HG02943 (cell line): Measurements from ENCODE around the gene RAB40C.

ENCODE experiments used
- ATAC-seq: cut with Tn5 transposase; IDR thresholded peaks from one replicate; pipeline ENCODE4 v1.9.1; 2021; ENCODE audit warnings: mild to moderate bottlenecking, low read depth, moderate library complexity; ENCODE audit not compliant: unreplicated experiment

The RAB40C gene

GRCh38 chr16:610513-611381, 20.9 kb downstream of the RAB40C start:
- no peak for ATAC-seq

GRCh38 chr16:615122-615521, 25.3 kb downstream of the RAB40C start:
- no peak for ATAC-seq

- ATAC-seq = no peak
These were observed 27.1 kb downstream of the RAB40C start for GRCh38 chr16:616733-617586.

- no peak for ATAC-seq
These were observed 28.0 kb downstream of the RAB40C start for GRCh38 chr16:617855-618254.

DNA sequence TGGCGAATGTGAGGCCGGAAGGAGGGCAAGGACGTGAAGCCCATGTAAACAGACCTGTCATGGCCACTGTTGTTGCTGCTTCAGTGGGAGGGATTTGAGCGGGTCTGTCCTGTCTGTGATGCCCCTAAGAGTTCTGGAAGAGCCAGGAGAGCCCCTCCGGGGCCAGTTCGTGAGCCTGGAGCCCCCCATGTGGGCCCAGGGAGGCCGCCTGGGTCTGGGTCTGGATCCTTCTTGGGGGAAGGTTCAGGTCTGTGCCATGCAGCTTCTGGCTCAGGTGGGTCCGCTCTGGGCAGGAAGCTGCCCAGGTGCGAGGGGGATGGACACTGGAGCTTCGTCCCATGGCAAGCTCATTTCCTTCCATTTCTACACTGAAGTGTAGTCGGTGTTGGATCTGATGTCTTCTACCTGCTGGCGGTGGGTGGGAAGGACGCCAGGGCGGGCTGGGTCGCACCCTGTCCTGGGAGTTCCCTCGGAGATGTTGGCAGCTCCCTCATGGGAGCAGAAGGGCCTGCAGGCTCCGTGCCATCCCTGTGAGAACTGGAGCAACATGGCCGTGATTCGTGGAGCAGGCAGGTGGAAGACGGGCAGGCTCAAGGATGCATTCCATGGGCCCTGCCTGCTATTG, 29.7 kb downstream of the RAB40C start:
- ATAC-seq = no peak

- no peak for ATAC-seq
These were observed 31.0 kb downstream of the RAB40C start for GRCh38 chr16:620700-621525.

DNA sequence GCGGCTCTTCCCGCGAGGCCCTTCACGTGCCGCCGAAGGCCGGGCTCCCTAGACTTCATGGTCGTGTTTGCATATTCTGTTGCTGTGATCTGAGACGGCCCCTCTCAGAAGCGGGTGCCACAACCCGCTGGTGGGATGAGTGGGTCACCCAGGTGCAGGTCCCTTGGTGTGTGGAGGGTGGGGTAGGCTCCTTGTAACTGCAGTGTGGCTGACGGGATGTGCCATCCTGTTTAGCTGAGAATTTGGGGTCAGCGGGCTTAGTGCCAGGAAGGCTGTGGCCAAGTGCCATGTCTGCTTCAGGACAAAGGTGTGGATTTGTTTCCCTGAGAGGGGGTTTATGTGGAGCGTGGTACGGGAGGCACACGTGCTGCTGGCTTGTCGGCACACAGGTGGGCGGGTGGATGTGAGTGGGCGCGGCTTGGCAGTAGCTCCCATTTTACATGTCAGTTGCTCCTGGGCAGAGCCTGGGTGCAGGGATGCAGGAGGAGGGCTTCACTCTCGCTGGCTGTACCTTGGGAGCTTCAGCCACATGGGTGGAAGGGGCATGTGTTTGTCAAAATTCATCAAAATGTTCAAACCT, 31.8 kb downstream of the RAB40C start:
- no peak for ATAC-seq

- ATAC-seq = no peak
These were observed 33.0 kb downstream of the RAB40C start for GRCh38 chr16:622920-623280.

- no peak for ATAC-seq
These were observed 34.7 kb downstream of the RAB40C start for GRCh38 chr16:624526-625070.

DNA sequence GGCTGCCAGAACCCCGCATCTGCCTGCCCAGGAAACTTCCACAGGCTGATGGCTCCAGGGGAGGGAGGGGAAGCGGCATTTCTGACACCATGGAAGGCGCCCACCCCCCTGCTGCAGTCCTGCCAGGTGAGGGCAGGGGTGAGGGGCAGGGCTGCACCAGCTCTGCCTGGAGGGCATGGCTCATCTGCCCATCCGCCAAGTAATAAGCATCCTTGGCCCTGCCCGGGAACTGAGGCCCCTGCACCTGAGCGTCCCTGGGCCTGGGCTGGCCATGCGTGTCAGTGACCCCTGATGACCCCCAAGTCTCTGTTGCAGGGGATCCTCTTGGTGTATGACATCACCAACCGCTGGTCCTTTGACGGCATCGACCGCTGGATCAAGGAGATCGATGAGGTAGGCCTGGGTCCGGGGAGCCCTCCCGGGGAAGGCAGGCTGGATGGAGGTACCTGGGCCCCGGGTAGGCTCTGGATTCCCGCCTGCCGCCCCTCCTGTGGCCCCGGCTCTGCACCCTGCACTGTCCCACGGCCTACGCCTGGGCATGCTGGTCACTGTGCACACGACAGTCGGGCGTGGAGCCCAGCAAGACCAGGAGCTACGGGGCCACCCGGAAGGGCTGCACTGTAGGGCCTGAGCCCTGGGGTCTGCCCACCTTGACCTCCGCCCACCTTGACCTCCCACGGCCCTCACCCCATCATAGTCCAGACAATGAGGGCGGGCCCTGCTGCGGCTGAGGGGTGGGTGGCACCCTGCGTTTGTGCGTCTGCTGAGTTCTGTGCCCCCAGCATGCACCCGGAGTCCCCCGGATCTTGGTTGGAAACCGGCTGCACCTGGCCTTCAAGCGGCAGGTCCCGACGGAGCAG, 35.5 kb downstream of the RAB40C start:
- ATAC-seq = no peak

DNA sequence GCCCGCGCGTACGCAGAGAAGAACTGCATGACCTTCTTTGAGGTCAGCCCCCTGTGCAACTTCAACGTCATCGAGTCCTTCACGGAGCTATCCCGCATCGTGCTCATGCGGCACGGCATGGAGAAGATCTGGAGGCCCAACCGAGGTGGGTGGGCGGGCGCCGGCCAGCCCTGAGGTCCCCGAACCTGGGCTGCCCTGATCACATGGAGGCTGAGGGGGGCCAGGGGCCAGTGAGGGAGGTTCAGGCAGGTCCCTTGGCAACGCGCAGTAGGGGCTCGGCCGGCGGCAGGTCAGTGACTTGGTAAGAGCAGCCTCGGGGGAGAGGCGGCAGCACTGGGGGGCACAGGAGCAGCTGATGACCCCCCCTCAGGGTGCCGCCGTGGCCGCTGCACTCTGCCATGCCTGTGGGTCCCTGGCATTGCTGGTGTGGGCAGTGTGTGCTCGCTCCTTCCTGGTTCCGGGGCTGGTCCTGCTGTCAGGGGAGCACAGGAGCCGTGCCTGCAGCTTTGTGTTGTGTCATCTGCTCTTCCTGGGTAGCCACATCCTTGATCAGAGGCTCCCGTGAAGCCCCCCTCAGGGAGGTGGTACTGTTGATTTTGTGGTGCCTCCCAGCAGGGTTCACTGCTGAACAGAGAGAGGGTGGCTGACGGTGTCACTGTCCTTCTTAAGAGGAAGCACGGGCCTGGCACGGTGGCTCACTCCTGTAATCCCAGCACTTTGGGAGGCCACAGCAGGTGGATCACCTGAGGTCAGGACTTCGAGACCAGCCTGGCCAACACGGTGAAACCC, 36.3 kb downstream of the RAB40C start:
- no peak for ATAC-seq

DNA sequence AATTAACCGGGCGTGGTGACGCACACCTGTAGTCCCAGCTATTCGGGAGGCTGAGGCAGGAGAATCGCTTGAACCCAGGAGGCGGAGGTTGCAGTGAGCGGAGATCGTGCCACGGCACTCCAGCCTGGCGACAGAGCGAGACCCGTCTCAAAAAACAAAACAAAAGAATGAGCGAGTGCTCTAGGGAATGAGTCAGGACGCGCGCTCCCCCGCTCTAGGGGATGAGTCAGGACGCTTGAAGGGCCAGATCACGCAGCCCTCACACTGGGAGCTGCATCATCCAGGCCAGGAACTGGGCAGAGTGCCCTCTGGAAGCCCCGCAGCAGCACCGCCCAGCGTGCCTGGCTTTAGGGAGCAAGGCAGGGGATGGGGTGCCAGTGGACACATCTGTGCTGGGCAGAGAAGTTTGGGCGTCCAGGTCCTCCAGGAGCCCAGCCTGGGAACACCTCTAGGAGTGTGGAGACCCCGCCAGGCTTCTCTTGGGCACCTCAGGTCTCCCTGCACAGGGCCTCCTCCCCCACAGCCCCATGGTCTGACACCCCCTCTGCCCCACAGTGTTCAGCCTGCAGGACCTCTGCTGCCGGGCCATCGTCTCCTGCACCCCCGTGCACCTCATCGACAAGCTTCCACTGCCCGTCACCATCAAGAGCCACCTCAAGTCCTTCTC, 37.1 kb downstream of the RAB40C start:
- no peak for ATAC-seq

- no peak for ATAC-seq
These were observed 37.8 kb downstream of the RAB40C start for GRCh38 chr16:627454-628239.

GRCh38 chr16:628321-629061, 38.6 kb downstream of the RAB40C start:
- ATAC-seq = no peak

DNA sequence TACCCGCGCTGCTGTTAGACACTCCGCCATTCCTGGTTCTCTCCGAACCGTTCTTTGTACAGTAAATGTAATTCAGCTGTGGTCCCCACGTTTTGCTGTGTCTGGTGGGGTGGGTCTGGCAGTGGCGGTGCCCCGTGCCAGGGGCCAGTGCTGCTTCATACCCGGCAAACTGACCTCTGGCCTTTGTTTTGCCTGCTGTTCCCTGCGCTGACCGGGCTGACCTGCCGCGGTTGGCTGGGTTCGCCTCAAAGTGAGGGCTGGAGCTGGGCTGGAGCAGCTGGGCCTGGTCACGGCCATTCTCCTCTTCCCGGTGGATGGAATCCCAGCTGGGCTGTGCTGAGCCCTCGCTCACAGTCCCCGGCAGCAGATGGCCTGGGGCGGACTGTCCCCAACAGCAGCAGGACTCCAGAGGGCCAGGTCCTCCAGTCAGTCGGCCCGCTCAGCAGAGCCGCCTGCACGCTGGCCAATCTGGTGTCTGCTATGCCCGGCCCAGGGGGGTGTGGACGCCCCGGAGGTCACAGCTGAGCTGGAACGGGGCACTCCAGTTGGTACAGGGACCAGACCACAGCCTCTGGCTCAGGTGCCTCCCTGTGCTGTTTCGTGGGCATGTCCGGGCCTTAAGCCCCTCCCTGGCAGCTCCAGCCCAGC, 39.4 kb downstream of the RAB40C start:
- no peak for ATAC-seq

DNA sequence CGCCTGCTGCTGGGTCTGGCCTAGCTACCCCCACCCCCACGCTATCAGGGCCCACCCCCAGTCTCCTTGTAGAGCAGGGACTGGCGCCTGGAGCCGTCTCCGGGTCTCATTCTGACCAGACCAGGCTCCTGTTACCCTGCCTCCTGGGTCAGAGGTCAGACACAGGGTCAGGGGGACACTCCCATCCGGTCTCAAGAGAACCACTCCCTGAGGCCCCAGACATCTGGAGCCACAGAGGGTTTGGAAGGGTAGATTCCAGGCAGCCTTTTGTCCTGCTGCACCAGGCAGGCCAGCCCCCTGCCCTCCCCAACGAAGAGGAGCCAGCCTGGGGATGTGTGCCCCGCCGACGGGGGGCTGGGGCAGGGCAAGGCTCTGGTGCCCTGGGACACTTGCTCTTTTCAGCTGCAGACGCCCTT, 40.0 kb downstream of the RAB40C start:
- ATAC-seq = no peak
